Bronchial epithelial cell (primary cell): ENCODE measurements around the gene CCDC187. TPM values are rescaled to one million over a fixed set of nuclear protein-coding genes. Genes with fewer than 3 reads are reported as not detected.
A peak's percentile ranks its signal among the peaks of the same experiment; 100 is the strongest.

Experiments used
- DNase-seq: peaks from one replicate; pipeline ENCODE4 v3.0.0-alpha.2; 2010; ENCODE audit warnings: low read depth
- FAIRE-seq: peaks from 2 replicates; lab custom pipeline; 2011; peaks lifted over from hg19 to GRCh38; lab: Jason Lieb, UNC
- H3K27me3 ChIP-seq: 2 replicates; pipeline ENCODE4 v1.5.1; 2011; ENCODE audit warnings: low read length; ENCODE audit not compliant: control insufficient read depth, insufficient read depth
- H3K36me3 ChIP-seq: 2 replicates; pipeline ENCODE4 v1.5.1; 2011; ENCODE audit warnings: low read length; ENCODE audit not compliant: control insufficient read depth, insufficient read depth
- H3K4me3 ChIP-seq: 2 replicates; pipeline ENCODE4 v1.5.1; 2011; ENCODE audit warnings: mild to moderate bottlenecking, low read depth, low read length, control low read depth
- total RNA-seq: library from RNA; depleted of rRNA; stranded (reverse); fragments of >200 nt; gene quantifications from 2 replicates; pipeline ENCODE4 v1.2.1, GENCODE V29; 2014
- TF ChIP-seq, protein P1 (sequence below): IDR thresholded peaks from 2 replicates; pipeline ENCODE4 v1.5.1; 2011; ENCODE audit warnings: mild to moderate bottlenecking, moderate library complexity, low read length, control low read depth, inconsistent platforms; ENCODE audit not compliant: insufficient read depth, severe bottlenecking

Gene CCDC187
- total RNA-seq, 1 donor from 2014 or later, result not detected

DNA sequence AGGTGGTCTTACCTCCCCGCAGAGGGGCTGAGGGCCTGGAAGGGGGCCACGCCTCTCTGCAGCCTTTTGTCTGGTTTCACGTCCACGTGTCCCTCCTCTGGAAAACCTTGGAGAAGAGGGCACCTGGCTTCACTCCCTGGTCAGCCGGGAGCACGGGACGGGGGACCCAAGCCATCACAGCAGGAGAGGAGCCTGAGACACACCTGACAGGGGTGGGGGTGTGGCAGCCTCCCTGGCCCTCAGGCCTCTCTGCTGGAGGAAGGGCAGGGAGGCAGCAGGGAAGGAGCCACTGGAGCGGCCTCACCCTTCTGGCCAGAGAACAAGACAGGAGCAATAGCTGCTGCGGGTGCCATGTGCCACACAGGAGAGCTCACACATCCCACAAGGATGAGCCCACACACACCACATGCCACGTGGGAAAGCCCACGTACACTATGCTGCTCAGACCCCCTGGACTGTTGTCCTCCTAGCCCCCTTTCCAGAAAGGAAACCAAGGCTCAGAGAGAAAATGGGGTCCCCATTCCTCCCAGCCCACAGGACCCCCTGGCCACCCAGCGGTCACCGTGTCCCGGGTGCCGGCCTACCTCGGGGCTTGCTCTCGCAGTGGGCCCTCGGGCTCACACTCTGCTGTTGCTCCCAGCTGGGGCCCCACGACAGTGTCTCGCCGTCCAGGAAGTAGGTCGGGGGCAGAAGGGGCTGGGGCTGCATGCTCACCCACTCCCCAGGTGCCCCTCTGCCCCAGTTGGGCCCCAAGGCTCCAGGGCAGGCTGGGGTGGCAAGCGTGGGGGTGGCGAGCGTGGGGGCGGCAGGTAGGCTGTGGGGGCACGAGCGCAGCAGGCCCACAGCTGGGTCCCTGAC, 18.2 kb downstream of the CCDC187 start:
- Histone ChIP-seq H3K27me3 (peaks cover 2% of the 10 kb centered on the region), H3K36me3 (no peaks in the 10 kb centered on the region), H3K4me3 (no peak overlapping the region)
- DNase-seq, result no peak
- FAIRE-seq, result no peak
- TF ChIP-seq, protein P1, sequence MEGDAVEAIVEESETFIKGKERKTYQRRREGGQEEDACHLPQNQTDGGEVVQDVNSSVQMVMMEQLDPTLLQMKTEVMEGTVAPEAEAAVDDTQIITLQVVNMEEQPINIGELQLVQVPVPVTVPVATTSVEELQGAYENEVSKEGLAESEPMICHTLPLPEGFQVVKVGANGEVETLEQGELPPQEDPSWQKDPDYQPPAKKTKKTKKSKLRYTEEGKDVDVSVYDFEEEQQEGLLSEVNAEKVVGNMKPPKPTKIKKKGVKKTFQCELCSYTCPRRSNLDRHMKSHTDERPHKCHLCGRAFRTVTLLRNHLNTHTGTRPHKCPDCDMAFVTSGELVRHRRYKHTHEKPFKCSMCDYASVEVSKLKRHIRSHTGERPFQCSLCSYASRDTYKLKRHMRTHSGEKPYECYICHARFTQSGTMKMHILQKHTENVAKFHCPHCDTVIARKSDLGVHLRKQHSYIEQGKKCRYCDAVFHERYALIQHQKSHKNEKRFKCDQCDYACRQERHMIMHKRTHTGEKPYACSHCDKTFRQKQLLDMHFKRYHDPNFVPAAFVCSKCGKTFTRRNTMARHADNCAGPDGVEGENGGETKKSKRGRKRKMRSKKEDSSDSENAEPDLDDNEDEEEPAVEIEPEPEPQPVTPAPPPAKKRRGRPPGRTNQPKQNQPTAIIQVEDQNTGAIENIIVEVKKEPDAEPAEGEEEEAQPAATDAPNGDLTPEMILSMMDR, result no peak

DNA sequence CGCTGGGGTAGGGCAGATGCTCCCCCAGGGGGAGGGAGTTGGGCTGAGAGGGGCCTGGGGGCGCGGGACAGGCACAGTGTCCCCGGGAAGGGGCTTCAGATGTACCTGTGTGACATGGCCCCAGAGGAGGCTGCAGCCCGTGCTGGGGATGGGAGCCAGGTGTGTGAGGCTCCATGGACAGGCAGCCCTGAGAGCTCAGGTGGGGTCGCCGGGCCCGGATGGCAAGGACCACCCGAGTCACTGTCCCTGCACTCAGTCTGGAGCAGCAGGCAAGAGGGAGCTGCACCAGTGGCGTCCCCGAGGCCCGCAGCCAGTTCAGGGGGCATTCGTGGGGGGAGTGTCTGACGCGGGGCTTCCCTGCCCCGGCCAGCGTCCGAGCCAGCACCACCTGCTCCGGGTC, 18.9 kb downstream of the CCDC187 start:
- Histone ChIP-seq H3K27me3 (peaks cover 2% of the 10 kb centered on the region), H3K36me3 (no peaks in the 10 kb centered on the region), H3K4me3 (no peak overlapping the region)
- no peak for DNase-seq
- FAIRE-seq, result no peak
- TF ChIP-seq, protein P1, result no peak

DNA sequence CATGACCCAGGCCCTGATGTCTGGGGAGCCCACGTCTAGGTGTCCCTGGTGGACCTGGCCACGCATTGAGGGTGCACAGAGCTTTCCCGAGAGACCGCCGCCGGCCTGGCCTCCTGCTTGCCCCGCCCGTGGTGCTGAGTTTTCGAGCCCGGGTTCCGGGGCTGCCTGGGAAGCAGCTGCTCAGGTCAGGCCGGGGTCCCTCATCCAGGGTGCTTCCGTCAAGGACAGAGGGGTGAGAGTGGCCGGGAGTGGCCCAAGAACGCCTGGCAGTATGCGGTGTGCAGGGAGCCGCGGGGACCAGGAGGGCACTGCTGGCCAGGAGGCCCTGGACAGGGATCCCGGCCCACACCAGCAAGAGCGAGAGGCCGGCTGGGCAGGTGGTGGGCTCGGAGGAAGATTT, 19.6 kb downstream of the CCDC187 start:
- H3K36me3 ChIP-seq, result no peaks in the 10 kb centered on the region
- no peak overlapping the region for H3K4me3 ChIP-seq
- FAIRE-seq, result no peak
- peaks cover 5% of the 10 kb centered on the region for H3K27me3 ChIP-seq
- no peak for DNase-seq
- TF ChIP-seq, protein P1, result no peak

DNA sequence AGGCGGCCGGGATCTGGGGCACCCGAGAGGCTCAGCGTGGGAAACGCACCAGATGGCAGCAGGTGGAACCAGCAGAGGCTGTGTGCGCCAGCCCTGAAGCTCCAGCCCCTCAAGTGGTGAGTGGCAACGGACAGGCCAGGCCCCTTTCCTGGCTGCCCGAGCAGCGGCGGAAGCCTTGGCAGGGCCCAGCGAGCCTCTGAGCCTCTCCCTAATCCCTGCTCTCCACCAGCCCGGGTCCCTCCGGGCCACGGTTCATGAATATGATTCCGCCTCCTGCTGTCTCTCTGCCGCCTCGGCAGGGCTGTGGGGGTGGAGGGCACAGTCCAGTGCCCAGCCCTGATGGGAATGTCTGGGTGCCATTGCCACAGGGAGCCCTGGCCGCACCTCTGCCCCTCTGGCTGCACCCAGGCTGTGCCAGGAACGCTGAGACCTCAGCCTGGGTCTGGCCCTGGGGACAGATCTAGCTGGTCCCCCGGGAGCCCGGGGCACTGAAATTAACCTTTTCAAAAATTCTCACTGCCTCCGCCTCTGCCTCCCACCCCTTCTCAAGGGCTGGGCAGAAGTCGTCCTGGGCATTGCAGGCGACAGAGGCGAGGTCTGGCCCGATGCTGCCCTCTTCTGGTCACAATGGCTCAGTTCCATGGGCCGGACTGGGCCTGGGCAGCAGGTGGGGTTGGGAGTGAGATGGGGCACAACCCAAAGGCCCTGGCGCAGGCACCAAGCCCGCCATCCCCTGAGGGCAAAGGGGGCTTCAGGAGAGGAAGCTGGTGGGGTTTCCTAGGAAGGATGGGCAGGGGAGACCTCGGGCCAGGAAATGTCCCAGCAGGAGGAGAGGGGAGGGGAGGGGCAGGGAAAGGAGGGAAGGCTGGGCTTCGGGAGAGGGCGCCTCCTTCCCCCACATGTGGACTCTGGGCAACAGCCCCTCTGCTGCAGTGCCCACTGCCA, 20.3 kb downstream of the CCDC187 start:
- DNase-seq (peak; percentile 34), FAIRE-seq (no peak)
- no peak overlapping the region for H3K4me3 ChIP-seq
- peaks cover 5% of the 10 kb centered on the region for H3K27me3 ChIP-seq
- no peaks in the 10 kb centered on the region for H3K36me3 ChIP-seq
- TF ChIP-seq, protein P1, result peak; percentile 88

DNA sequence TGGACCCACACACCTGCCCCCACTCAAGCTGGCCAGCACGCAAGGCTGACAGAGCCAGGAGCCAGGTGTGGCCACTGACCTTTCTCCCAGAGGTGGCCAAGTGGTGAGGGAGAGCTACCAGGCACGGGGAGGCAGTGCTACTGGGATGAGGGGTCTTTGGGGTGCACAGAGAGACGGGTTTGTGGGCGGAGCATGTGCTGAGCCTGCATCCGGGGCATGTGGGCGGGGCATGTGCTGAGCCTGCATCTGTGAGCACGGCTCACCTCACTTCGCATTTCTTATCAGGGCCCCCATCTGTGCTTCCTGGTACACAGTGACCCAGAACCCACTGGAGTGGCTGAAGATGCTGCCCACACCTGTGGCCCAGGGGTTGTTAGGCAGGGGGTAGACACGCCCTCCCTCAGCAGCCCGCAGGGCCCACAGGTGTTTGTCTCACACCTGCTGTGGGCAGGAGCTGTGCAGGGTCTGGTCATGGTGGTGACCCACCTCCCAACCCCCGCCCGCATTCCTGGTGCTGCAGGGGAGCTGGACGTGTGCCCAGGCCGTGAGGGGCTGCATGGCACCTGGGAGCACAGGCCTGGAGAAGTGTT, 21.5 kb downstream of the CCDC187 start:
- Histone ChIP-seq H3K4me3 (no peak overlapping the region), H3K27me3 (peaks cover 5% of the 10 kb centered on the region), H3K36me3 (no peaks in the 10 kb centered on the region)
- DNase-seq (no peak), FAIRE-seq (no peak)
- TF ChIP-seq, protein P1, result no peak
